ENCODE data around the gene THTPA.

DNA sequence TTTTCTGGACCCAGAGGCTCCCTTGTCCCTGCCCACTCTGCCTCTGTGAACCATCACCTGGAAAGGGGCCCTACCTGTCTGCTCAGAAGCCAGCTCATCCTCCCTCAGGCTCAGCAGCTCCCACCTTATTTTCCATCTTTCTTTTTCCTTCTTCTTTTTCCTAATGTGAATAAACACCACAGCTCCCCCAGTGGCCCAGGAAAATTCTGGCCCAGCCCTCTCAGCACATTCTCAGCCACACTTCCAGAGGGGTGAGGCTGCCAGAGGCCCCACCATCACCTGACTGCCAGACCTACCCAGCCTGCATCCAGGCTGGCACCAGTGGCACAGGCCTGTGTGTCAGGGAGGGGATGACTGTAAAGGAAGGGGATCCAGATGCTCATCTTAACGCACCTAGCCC, 27.5 kb upstream of the THTPA start:
- TF ChIP-seq, protein P1, sequence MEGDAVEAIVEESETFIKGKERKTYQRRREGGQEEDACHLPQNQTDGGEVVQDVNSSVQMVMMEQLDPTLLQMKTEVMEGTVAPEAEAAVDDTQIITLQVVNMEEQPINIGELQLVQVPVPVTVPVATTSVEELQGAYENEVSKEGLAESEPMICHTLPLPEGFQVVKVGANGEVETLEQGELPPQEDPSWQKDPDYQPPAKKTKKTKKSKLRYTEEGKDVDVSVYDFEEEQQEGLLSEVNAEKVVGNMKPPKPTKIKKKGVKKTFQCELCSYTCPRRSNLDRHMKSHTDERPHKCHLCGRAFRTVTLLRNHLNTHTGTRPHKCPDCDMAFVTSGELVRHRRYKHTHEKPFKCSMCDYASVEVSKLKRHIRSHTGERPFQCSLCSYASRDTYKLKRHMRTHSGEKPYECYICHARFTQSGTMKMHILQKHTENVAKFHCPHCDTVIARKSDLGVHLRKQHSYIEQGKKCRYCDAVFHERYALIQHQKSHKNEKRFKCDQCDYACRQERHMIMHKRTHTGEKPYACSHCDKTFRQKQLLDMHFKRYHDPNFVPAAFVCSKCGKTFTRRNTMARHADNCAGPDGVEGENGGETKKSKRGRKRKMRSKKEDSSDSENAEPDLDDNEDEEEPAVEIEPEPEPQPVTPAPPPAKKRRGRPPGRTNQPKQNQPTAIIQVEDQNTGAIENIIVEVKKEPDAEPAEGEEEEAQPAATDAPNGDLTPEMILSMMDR (IDR thresholded peaks at IDR 0.05), result no peak
- no peak for TF ChIP-seq POLR2A (IDR thresholded peaks at IDR 0.05)
